Measurements from ENCODE around the gene FBH1. TPM values are rescaled to one million over a fixed set of nuclear protein-coding genes. Genes with fewer than 3 reads are reported as not detected.
"Not testable (repeated sequence)": the region's sequence is repeated elsewhere in the genome, so short reads cannot be mapped to it uniquely, and the experiment has no call there.

Gene FBH1
- polyA plus RNA-seq, 1 donor from 2014 or later: 41.1 TPM

- Histone ChIP-seq H3K36me3 (ENCODE audit: insufficient read depth, low read length) (no peaks in the 10 kb centered on the region), H3K27me3 (ENCODE audit: insufficient read depth, low read depth, low read length) (no peaks in the 10 kb centered on the region), H3K4me2 (ENCODE audit: low read length) (no peak overlapping the region), H4K20me1 (ENCODE audit: insufficient read depth) (no peaks in the 10 kb centered on the region), H3K79me2 (replicated peaks; ENCODE audit: insufficient read depth, low read length) (no peaks in the 10 kb centered on the region), H3K4me3 (ENCODE audit: low read length) (no peak overlapping the region), H3K9me3 (ENCODE audit: low read length) (no peaks in the 10 kb centered on the region), H3K9ac (ENCODE audit: low read length) (no peak overlapping the region), H3K27ac (ENCODE audit: low read length) (no peak overlapping the region), H2AFZ (ENCODE audit: low read depth, low read length) (no peak overlapping the region), H3F3A (ENCODE audit: insufficient read depth, low read length, poor library complexity, severe bottlenecking) (no peaks in the 10 kb centered on the region), H3K9me2 (ENCODE audit: insufficient read depth, low read length) (no peaks in the 10 kb centered on the region)
- TF ChIP-seq TAF1 (IDR thresholded peaks at IDR 0.05; ENCODE audit: low read depth) (no peak), EP300 (conservative IDR thresholded peaks at IDR 0.05; ENCODE audit: poor library complexity, severe bottlenecking) (no peak), RAD21 (conservative IDR thresholded peaks at IDR 0.05) (no peak), POLR2AphosphoS5 (IDR thresholded peaks at IDR 0.05) (no peak), CTCF (IDR thresholded peaks at IDR 0.05; ENCODE audit: poor library complexity, severe bottlenecking) (no peak), REST (IDR thresholded peaks at IDR 0.05; ENCODE audit: borderline replicate concordance) (no peak), SMC3 (conservative IDR thresholded peaks at IDR 0.05; ENCODE audit: poor library complexity) (no peak), EZH2 (IDR thresholded peaks at IDR 0.05; ENCODE audit: borderline replicate concordance, insufficient read depth, low read length, poor library complexity, severe bottlenecking) (no peak), MXI1 (conservative IDR thresholded peaks at IDR 0.05; ENCODE audit: poor library complexity, severe bottlenecking) (no peak)
Measured at GRCh38 chr10:5844345-5845055, 45.5 kb upstream of the FBH1 start.

GRCh38 chr10:5846667-5847066, 43.4 kb upstream of the FBH1 start:
- H3K9me3 ChIP-seq (ENCODE audit: low read length); H3K9me2 ChIP-seq (ENCODE audit: insufficient read depth, low read length); H3K79me2 ChIP-seq (replicated peaks; ENCODE audit: insufficient read depth, low read length); H3K9ac ChIP-seq (ENCODE audit: low read length); H4K20me1 ChIP-seq (ENCODE audit: insufficient read depth); H3K27me3 ChIP-seq (ENCODE audit: insufficient read depth, low read depth, low read length); H3F3A ChIP-seq (ENCODE audit: insufficient read depth, low read length, poor library complexity, severe bottlenecking); H3K4me2 ChIP-seq (ENCODE audit: low read length); H3K4me3 ChIP-seq (ENCODE audit: low read length); H2AFZ ChIP-seq (ENCODE audit: low read depth, low read length); H3K27ac ChIP-seq (ENCODE audit: low read length); H3K36me3 ChIP-seq (ENCODE audit: insufficient read depth, low read length): not testable (repeated sequence)

- Histone ChIP-seq H3F3A (ENCODE audit: insufficient read depth, low read length, poor library complexity, severe bottlenecking) (no peaks in the 10 kb centered on the region), H3K36me3 (ENCODE audit: insufficient read depth, low read length) (no peaks in the 10 kb centered on the region), H3K9me2 (ENCODE audit: insufficient read depth, low read length) (no peaks in the 10 kb centered on the region), H2AFZ (ENCODE audit: low read depth, low read length) (no peak overlapping the region), H3K27ac (ENCODE audit: low read length) (no peak overlapping the region), H3K27me3 (ENCODE audit: insufficient read depth, low read depth, low read length) (no peaks in the 10 kb centered on the region), H4K20me1 (ENCODE audit: insufficient read depth) (no peaks in the 10 kb centered on the region), H3K4me2 (ENCODE audit: low read length) (no peak overlapping the region), H3K9ac (ENCODE audit: low read length) (no peak overlapping the region), H3K9me3 (ENCODE audit: low read length) (no peaks in the 10 kb centered on the region), H3K79me2 (replicated peaks; ENCODE audit: insufficient read depth, low read length) (no peaks in the 10 kb centered on the region), H3K4me3 (ENCODE audit: low read length) (no peak overlapping the region)
- TF ChIP-seq TAF1 (IDR thresholded peaks at IDR 0.05; ENCODE audit: low read depth): no peak
- TF ChIP-seq MXI1 (conservative IDR thresholded peaks at IDR 0.05; ENCODE audit: poor library complexity, severe bottlenecking): no peak
- no peak for TF ChIP-seq RAD21 (conservative IDR thresholded peaks at IDR 0.05)
- TF ChIP-seq REST (IDR thresholded peaks at IDR 0.05; ENCODE audit: borderline replicate concordance): no peak
- TF ChIP-seq POLR2AphosphoS5 (IDR thresholded peaks at IDR 0.05): no peak
- no peak for TF ChIP-seq EZH2 (IDR thresholded peaks at IDR 0.05; ENCODE audit: borderline replicate concordance, insufficient read depth, low read length, poor library complexity, severe bottlenecking)
- TF ChIP-seq CTCF (IDR thresholded peaks at IDR 0.05; ENCODE audit: poor library complexity, severe bottlenecking): no peak
- no peak for TF ChIP-seq EP300 (conservative IDR thresholded peaks at IDR 0.05; ENCODE audit: poor library complexity, severe bottlenecking)
- TF ChIP-seq SMC3 (conservative IDR thresholded peaks at IDR 0.05; ENCODE audit: poor library complexity): no peak
Measured at GRCh38 chr10:5854131-5854475, 35.9 kb upstream of the FBH1 start.

Data from neural cell (in vitro differentiated cells).